GM18867 (cell line): Measurements from ENCODE around the gene ALPG.
A peak's percentile ranks its signal among the peaks of the same experiment; 100 is the strongest.
"Not testable (repeated sequence)": the region's sequence is repeated elsewhere in the genome, so short reads cannot be mapped to it uniquely, and the experiment has no call there.

Experiments used
- ATAC-seq: cut with Tn5 transposase; IDR thresholded peaks from one replicate; pipeline ENCODE4 v1.9.1; 2021; ENCODE audit warnings: mild to moderate bottlenecking, moderate library complexity; ENCODE audit not compliant: unreplicated experiment

ALPG gene

DNA sequence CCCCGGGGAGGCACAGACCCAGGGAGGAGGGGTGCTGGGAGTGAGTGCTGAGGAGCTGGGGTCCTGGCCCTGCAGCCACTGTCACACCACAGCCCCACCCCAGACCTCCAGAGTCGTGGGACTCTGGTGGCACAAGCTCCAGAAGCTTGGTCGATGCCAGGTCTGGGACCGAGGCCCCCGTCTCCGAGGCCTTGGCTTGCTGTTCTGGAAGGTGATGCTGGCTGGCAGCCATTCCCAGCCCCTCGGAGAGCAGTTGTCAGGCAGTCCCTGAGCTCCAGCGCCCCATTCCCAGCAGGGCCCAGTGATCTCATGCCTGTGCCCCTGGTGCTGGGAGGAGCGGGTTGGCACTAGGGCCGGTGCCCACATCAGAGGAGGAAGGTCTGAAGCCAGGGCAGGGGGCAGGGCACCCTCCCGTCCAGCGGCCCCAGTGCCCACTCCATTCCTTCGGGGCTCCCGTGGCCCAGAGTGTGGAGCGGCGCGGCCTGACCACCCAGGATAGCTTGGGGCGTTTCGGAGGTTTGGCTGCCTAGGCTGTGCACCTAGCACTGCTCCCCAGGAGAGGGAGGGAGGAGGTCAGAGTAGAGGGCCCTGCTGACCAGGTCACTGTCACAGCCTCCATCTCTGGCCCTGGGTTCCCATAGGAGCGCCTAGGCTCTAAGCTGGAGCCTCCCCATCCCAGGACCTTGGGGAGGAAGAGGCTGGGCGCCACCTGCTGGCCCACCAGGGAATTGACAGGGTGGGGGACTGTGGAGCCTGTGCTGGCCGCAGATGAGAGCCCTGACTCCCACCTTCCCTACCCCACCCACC, 32.5 kb downstream of the ALPG start:
- no peak for ATAC-seq

DNA sequence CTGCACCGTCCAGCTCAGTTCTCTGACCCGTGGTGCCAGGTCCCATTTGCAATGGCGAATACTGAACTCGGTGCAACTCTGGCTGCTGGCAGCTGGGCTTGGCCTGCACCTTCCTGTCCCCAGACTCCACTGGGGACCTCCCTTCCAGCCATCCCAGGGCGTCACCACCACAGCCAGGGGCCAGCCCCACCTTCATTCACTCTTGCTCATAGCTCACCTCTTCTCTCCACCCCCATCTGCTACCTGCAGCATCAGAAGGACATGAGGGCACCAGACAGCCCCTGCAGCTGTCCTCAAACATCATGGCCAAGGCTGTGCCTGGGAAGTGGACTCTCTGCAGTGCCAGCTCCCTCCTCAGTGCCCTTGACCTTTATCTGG, 33.1 kb downstream of the ALPG start:
- ATAC-seq: no peak

DNA sequence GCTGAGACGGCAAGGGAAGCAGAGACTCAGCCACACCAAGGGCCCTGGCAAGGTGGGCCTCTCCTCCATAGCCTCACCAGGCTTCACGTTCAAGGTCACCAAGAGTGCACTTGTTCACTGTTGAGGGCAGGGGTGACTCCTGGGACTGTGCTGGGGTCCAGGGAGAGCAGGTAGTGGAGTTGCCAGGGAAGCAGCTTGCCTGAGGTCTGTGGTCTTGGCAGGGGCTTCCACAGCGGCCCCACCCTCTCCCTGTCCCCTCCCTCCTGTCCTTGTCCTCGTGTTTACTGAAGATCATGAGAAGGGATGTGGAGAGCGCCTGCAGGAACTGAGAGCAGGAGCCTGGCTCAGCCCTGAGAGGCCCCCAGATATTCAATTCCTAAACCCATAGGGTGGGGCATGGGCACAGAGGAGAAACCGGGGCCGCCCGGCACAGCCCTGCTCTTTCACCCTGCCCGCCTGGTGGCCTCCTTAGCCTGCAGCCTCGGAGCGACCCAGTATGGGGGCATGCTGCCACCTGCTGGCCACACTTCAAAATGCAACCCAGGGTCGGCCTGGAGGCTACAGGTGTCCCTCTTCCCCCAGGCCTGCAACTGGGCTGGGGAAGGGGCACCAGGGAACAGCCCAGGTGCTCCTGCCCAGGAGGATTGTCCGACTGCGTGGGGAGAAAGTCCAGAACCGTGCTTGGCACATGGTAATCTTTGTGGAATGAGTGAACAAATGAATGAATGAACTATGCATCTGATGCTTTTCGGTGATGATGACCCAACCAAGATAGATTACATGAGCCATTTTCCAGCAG, 33.8 kb downstream of the ALPG start:
- ATAC-seq: peak; percentile 75

DNA sequence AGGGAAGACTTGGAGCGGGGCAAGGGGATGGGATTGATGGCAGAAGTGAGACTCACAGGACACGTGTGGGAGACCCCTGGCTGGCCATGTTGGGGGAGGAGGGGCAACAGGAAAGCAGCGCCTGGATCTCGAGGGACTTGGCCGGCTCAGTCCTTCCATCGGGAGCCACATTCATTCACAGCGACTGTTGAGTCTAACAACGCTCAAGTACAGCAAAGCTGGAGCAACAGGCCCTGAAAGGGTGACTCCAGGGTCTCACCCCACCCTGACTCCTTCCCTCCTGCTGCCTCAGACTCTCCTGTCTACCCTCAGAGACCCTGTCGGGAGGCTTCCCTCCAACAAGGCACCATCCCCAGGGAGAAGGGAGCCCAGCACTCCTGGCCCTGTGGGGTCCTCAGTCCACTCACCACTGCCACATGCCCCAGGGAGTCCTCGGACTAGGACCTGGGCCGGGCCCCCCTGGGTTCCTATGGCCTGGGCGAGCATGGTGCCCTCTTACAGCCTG, 34.6 kb downstream of the ALPG start:
- no peak for ATAC-seq

DNA sequence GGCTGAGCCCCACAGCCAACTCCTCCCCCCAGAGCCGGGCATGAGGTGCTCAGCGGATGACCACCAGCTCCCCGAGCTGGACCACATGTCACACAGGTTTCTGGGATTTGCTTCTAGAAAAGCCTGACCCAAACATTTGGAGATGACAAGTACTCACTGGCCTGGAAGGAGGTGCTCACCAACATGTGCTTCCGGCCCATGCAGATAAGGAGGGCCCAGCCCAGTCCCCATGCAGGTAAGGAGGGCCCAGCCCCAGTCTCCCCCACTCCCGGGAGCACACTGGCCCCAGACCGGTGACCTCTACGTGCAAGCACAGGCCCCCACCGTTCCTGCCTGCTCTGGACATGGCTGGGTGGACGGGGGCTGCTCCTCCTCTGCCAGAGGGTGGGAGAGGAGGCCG, 35.3 kb downstream of the ALPG start:
- ATAC-seq: not testable (repeated sequence)

DNA sequence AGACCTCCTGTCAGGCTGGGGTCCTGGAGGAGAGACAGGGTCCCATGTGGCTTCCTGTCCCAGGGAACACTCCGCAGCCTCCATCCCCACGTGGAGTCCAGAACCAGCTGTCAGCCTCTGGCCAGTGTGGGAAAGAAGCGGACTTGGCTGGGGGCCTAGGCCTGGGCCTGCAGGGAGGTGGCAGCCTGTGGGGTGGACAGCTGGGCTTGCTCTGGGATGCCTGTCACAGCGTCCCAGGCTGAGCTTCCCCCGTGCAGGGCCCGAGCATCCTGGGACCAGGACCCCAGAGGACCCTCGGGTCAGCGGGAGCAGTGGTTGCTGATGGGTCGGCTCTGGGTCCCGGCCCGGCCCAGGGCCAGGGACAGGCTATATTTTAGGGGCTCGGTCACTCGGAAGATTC, 35.8 kb downstream of the ALPG start:
- ATAC-seq: not testable (repeated sequence)

DNA sequence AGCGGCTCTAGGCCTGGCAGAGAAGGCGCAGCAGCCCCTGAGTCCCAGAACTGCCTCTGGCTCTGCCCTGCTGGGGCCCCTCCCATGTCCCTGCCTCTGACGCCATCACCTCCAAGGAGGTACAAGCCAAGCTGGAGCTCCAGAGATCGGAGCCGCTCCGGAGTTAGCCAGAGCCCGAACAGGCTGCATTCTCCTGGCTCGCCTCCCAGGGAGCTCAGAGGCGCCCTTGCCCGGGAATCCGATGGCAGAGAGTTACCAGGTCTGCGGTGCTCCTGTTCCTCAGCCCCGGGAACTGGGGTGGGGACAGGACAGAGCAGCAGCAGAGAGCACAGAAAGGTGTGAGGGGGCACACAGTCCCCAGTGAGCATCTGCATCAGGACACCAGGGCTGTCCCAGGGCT, 36.4 kb downstream of the ALPG start:
- ATAC-seq: not testable (repeated sequence)

DNA sequence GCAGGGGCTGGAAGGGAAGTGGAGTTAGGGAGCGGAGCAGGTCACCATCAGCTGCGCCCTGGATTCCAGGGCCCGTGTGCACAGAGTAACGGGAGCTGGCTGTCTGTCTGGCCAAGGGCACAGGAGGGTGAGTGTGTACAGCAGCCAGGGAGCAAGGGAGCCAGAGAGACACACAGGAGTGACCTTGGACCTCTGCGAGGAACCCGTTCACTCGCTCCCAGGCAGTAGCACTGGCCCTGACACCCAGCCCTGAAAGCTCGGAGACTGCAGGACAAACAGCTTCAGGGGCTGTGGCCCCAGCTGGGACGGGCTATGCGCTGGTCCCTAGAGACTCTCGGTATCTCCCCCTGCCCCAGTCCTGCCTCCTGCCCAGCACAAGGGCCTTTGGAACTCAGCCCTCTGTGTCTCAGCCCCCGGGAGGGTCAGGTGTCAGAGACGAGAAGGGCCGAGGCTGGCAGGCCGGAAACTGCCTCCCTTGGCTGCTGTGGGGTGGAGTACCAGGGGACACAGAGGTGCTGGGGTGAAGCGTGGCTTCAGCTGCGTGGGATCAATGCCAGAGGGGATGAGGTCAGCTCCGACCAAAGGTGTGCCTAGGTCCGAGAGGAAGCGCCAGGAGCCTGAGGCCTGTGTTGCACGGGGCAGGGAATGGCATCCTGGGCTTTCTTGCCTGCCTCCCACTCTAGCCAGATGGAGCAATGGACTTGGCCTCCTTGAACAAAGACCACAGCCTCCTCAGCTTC, 37.2 kb downstream of the ALPG start:
- not testable (repeated sequence) for ATAC-seq

DNA sequence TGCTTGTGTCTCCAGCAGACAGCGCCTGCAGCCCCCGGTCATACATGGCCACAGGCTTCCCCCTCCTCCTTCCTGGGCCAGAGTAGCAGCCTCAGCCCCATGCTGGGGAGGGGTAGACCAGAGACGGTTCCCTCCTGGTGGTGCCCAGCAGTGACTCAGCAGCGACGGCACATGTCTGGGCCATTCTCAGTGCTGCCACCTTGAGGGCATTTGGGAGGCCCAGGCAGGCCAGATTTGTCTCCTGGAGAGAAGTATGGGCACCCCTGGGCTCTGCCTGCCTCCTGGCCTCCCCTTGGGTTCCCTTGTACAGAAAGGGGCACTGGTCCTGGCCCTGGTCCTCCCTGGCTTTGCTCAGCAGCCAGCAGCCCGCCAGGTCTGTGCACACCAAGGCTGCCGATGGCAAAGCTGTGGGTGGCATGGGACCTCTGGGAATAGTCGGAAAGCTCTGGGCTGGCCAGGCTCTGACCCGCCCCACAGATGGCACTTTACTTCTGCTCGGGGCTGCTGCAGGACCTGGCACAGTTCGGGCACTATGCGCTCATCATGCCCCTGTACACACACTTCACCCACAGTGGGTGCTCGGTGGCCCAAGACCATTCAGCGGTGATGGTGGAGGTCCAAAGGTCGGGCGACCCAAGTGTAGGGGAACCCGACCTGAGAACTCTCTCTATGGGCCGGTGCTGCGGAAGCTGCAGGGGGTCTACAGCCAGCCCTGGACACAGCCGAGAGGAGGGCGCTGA, 37.9 kb downstream of the ALPG start:
- ATAC-seq: no peak

DNA sequence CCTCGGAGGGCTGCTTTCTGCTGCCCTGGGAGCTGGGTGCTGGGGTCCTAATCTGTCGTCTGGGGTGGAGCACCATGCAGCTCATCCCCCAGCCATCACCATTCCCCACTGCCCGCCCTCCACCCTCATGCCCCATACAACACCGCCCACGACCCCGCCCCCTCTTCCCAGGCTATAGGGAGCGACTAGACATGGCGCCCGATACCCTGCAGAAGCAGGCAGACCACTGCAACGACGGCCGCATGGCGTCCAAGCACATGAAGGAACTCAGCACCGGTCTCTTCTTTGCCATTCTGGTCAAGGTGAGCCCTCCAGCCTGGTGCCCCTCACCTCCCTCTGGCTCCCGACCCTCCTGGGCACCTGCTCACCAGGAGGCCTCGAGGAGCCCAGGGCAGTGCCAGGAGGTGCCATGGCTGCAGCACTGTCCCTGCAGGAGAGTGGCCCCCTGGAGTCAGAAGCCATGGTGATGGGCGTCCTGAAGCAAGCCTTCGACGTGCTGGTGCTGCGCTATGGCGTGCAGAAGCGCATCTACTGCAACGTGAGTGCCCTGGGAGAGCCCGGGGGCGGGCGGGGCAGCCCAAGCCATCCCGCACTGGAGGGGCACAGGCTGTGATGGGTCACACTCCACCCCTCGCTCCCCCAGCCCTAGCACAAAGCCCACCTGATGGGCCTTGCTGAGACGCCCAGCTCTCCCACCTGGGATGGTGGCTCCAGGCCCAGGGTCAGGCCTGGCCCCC, 38.7 kb downstream of the ALPG start:
- not testable (repeated sequence) for ATAC-seq

DNA sequence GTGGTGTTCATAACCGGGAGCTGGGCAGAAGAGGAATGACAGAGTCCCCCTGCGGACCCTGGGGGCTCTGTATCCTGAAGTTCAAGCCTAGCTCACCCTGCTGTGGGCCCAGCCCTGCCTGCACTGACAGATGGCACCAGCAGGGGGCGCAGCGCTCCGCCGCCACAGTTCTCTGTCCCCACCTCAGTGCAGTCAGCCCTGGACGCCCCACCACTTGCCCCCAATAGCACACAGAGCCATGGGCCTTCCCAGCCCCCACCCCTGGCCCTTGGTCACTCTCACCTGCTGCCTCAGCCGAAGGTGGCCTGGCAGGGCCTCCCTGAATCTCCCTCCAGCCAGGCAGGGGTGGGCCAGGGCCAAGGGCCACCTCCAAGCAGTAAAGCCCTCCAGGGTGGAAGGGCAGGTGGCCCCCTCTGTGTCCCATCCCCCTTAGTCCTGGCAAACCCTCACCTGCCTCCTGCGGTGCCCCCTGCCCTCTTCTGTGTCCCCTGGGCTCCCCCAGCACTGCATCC, 39.7 kb downstream of the ALPG start:
- ATAC-seq: not testable (repeated sequence)

DNA sequence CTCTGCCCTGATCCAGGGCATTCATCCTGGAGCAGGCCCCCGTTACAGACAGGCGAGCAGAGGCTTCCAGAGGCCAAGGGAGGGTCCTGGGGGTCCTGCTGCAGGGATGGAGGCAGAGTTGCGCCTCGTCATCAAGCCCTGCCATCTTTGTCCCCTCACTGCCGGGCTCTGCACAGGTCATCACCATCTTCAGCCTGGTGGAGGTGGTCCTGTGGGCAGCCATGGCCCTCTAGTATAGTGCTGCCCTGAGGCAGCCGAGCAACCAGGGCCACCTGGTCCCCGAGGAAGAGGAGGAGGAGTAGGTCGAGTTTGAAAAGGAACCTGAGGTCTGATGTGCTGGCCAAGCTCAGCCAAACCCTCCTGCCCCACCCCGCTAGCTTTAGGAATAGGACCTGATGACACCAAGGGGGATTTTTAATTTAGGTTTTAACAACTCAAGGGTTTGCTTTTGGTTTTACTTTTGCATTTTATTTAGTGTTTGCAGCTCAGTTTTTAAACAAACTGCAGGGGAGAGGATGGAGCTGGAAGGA, 40.5 kb downstream of the ALPG start:
- no peak for ATAC-seq

DNA sequence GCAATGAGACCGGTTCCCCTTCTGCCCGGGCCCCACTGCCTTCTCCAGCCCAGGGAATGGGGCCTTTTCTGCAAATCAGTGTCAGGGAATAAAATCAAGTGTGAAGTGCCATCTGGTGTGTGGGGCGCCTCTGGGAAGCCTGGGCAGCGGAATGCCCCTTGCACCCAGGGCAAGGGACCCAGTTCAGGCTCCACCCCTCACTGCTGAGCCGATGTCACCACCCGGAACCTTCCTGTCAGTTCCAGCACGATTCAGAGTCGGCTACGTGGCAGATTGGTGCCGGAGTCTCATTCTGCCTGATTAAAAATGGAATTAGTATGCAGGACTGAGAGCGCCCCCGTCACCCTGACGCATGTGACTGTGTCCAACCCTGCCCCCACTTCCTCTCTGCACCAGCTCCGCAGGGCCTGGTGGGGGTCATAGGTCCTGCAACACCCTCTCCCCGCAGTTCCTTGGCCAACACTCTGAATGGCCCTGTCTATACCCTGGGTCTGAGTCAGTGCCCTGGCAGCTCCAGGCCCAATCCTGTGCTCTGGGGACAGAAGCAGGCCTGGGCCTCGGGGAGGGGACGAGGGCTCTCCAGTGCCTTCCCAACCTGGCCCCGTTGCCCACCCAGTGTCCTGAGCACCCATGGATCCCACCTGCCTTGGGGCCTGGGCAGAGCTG, 41.1 kb downstream of the ALPG start:
- ATAC-seq: no peak

DNA sequence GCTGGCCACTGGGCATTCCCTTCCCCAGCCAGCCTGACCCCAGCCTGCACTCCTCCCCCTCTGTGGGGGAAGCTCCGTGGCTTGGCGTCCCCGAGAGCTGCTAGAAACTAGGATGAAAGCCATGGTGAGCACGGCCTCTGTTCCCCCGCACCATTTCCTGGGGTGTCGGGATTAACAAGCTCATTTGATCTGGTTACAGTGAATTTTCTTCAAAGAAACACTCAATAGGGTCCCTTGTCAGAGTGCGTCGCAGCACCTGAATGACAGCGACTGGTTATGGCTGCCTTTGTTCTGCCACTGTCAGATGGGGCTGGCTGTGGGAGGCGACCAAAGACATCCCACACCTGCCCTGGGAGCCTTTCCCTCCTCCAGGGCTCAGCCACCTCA, 41.7 kb downstream of the ALPG start:
- no peak for ATAC-seq

DNA sequence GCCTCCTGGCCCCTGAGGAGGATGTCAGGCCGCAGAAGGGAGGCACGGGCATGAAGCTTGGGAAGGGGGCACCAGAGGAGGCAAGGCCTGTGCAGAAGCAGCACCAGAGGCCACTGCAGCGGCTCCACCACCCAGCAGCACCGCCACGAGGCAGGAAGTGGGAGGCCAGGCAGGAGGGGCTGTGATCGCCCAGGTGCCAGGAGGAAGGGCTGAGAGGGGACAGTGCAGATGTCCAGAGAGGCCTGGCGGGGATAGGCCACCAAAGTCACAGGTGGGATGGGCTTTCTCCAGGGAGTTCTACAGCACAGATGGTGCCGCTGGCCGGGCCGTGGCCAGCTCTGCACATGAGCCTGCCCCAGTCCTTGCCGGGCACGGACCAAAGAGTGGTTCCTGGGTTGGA, 43.3 kb downstream of the ALPG start:
- no peak for ATAC-seq

DNA sequence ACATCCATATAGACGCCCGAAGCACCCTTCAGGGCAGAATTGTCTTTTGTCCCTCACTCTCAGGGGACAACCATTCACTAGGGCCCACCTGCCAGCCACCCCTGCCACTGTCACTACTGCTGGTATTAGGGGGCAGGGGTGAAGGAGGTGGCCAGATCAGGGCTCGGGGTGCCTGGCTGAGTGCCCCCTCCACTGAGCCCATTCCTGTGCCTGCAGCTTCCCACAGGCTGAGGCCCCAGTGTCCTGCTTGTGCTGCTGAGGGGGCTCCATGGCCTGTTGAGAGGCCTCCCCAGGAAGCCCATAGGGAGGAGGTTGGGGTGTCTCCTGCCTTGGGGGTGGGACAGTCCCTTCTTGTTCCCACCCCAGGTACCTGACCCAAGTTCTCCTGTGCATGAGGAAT, 45.0 kb downstream of the ALPG start:
- not testable (repeated sequence) for ATAC-seq

DNA sequence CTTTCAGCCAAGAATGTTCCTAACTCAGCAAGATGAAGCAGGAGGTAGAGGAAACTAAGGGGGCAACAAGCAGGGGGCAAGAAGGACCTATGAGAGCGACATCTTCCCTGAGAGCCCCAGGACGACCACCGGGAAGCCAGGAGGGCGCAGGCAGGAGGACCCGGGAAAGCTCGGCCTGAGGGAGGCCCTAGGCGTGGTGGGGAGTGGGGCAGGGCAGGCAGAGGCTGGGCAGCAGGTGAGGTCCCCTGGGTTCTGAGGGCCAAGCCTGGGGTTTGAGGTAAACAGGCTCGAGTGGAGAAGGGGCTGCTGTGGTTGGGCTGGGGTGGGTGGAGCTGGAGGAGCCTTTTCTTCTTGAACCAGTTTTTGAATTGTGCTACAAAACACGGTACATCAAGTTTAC, 48.0 kb downstream of the ALPG start:
- ATAC-seq: no peak

DNA sequence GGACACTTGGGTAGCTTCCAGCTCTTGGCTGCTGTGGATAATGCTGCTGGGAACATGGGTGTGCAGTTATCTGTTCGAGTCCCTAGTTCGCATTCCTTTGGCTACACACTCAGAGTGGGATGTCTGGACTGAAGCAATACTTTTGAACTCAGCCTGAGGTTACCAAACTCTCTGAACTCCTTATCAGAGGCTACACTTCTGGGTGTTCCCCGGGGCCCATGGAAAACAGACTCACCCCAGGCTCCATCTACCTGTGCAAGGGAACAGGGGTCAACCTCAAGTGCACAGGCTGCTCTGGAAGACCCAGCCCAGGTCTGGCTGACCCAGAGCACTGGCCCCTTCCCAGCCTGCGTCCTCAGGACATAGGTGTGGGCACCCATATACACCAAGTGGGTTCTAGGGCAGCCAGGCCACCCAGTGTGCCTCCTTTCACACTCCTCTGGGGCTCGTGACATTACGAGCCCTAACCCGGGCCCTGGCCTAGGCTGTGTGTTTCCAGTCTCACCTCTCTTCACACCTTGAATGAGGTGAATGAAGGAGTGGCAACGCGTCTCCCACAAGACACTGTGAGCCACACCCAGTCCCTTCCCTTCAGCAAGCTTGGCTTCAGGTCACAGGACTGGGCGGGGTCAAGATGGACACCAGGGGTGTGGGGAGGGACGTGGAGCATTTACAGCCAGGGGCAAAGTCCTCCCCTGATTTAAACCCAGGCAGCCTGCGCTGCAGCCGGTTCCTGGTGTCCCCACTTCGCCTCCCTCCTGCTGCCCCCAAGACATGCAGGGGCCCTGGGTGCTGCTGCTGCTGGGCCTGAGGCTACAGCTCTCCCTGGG, 49.0 kb downstream of the ALPG start, which contains the start of gene ALPI:
TSS of gene ALPI (plus strand) at position 728 of the 830 bp plus-strand sequence. CDS start at position 775, 47 bp downstream.
- ATAC-seq: no peak
